Activated gamma-delta T cell treated with Interleukin-2 at 50 U/mL for 16 hours (primary cell): Measurements from ENCODE around the gene MAP2K5.

Experiments
- DNase-seq: peaks from one replicate; pipeline ENCODE4 v3.0.0-alpha.2; 2020

Gene MAP2K5

GRCh38 chr15:67521783-67522568, 20.5 kb upstream of the MAP2K5 start:
- no peak for DNase-seq

- no peak for DNase-seq
Observed at GRCh38 chr15:67523330-67523729, 19.2 kb upstream of the MAP2K5 start.

GRCh38 chr15:67524235-67524634, 18.3 kb upstream of the MAP2K5 start:
- no peak for DNase-seq

- no peak for DNase-seq
Observed at GRCh38 chr15:67528513-67528912, 14.0 kb upstream of the MAP2K5 start.

- DNase-seq, result no peak
Observed at GRCh38 chr15:67531379-67531914, 11.1 kb upstream of the MAP2K5 start.

DNA sequence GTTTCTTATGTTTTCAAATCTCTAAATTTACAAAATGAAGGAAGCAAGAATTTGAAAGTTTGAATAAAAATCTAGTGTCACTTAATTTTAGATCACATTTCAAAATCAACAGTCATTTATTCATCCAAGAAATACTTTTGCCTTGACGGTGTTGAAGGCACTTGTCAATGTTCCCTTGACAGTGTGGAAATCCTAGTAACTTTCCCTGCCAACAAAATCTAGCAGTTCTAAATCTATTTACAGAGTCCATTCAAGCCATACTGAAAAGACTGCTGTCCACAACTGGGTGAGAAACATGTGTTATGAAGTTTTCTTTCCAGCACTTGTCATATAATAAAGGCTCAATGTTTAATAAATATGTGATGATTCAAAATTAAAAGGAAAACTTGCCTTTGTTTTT, 8.6 kb upstream of the MAP2K5 start:
- no peak for DNase-seq

- no peak for DNase-seq
Observed at GRCh38 chr15:67534360-67534759, 8.1 kb upstream of the MAP2K5 start.

- DNase-seq, result no peak
Observed at GRCh38 chr15:67537771-67538170, 4.7 kb upstream of the MAP2K5 start.

- no peak for DNase-seq
Observed at GRCh38 chr15:67543348-67543718, 830 bp downstream of the MAP2K5 start.

DNA sequence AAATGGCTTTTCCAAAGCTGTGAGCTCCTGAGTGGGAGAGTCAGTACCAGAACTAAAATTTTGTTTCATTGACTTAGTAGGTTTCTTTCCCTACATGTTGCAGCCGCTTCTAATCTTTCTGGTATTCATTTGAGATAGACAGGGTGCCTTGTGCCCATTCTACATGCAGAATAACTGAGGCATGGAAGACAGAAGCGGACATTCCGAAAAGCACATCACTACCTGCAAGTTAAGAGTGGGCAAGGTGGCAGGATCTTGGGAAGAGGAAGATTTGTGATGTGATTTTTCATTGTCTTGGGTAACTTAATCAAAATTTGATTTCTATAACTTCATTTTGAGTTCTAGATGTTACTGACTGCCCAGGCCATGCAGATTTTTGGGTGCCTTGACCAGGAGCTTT, 2.0 kb downstream of the MAP2K5 start:
- DNase-seq, result no peak

DNA sequence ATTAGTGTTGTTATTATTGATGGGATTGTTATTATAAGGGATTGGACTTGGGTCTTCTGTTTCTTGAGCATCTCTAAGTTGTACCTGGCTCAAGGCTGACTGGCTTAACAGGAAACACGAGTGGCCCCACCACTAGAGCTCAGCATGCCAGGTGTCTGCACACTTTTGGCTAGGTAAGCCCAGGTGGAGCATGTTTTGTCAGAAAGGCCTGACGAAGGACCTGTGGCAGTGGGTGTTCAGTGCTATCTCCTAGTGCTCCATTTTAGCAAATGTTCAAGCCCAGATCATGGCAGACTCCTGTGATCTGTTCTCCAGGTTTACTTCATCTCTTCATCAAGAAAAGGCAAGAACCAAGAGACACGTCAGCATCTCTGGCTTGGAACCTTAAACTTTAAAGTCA, 3.4 kb downstream of the MAP2K5 start:
- no peak for DNase-seq

GRCh38 chr15:67547064-67547463, 4.6 kb downstream of the MAP2K5 start:
- DNase-seq, result no peak

- no peak for DNase-seq
Observed at GRCh38 chr15:67547836-67548235, 5.3 kb downstream of the MAP2K5 start.

DNA sequence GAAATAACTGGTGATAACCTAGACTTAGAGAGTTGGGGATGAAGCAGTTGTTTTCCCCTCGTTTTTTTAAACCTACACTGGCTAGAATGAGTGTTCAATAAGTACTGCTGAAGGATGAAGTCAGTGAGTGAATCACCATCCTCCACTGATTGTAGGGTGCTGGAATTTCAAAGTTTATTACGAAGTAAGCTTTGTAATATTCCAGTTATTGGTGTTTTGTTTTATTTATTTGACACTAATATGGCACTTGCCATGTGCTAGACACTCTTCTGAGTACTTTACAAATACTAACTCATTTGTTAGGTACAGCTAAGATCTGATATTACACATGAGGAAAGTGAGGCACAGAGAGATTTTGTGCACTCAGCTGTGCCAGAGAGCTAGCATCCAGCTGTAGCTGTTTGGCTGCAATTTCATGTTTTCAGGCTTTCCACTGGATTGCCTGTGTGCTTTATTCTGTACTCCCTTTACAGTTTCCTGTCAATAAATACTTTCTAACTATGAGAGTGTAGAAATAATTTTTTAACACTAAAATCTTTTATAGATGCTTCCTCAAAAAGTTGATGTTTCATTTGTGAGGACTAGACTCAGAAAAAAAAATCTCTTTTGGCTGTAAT, 5.8 kb downstream of the MAP2K5 start:
- DNase-seq, result no peak

DNA sequence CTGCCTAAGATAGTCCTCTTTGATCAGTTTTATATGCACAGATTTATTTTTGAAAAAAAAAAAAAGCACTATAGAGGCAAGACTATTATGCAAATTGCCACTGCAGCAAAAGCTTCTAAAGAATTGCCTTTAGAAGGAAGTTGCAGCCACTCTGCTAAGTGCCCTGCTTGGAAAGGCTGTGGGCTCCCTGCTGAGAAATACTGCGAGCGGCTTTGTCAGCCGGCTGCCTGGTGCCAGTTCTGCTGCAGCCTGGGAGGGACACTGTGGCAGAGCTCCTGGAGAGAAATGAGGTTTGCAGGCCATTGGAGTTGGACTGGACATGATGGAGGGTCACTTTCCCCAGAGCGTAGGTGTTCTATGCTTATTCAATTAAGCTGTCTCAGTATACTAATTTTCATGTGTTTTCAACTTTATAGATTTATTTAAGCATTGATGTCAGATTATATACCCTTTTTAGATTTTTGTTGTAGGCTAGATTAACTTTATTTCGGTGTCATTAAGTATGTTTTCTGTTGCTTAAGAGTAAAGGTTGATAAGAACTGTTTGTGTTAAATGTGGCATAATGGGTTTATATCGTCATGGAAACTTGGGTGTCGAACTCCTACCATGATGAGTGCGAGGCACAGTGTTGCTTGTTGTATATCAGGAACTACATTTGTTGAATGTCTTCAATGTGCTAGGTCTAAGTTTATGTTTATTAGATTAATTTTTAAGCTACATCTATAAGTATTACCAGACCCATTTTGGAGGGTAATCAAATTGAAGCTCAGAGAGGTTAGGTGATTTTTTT, 6.6 kb downstream of the MAP2K5 start:
- DNase-seq, result no peak

- DNase-seq, result no peak
Observed at GRCh38 chr15:67549736-67550135, 7.2 kb downstream of the MAP2K5 start.

DNA sequence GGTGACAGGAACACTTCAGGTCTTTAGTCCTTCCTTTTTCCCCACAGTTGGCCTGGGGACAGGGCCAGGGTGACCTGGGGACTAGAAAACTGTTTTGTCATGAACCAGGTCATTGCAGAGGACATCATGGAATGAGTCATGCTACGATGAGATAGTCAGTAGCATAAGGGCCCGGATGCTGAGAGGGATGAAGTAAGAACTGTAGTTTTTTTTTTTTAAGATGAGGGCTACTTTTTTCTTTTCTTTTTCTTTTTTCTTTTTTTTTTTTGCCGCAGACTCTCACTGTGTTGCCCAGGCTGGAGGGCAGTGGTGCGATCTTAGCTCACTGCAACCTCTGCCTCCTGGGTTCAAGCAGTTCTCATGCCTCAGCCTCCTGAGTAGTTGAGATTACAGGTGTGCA, 8.0 kb downstream of the MAP2K5 start:
- DNase-seq, result no peak

GRCh38 chr15:67551207-67551743, 8.8 kb downstream of the MAP2K5 start:
- no peak for DNase-seq

GRCh38 chr15:67554580-67554979, 12.1 kb downstream of the MAP2K5 start:
- no peak for DNase-seq

GRCh38 chr15:67556976-67557570, 14.6 kb downstream of the MAP2K5 start:
- DNase-seq, result no peak

- no peak for DNase-seq
Observed at GRCh38 chr15:67558502-67558901, 16.0 kb downstream of the MAP2K5 start.

DNA sequence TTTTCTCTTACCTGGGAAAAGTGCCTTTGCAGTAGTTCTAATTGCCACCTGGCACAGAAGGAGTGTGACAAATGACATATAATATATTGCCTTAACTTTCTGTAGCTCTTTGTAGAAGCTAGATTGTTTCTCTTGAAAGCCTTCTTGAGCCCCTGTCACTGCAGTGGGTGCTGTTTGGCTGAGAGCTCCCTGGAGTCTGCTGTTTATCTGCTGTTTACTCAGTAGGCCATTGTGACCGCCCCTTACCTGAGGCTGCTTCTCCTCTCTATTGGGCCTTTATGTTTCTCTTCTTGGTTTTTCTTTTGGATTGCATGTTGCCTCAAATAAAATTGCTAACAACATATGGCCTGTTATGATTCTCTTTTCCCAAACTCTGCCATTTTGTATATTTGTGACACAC, 16.7 kb downstream of the MAP2K5 start:
- no peak for DNase-seq

GRCh38 chr15:67559576-67559975, 17.1 kb downstream of the MAP2K5 start:
- DNase-seq, result no peak
